Renal pelvis (tissue), 4 donors: ENCODE measurements around the gene IL18R1. TPM values are rescaled to one million over a fixed set of nuclear protein-coding genes. Genes with fewer than 3 reads are reported as not detected.

Experiments
- DNase-seq: peaks from one replicate; pipeline ENCODE4 v3.0.0-alpha.2; 2013
- polyA plus RNA-seq, 3 donors: library from polyadenylated mRNA; unstranded; fragments of 120-200 nt; gene quantifications; one replicate each; pipeline ENCODE4 v1.2.1, GENCODE V29; 2013; ENCODE audit not compliant: insufficient read length in 3 of 3

The IL18R1 gene
- polyA plus RNA-seq, 3 donors, result 2.0 to 3.7 (median 2.4) TPM

GRCh38 chr2:102433973-102434654 lies 78.5 kb downstream of the IL18R1 start:
- no peak for DNase-seq

GRCh38 chr2:102434655-102435381 lies 79.2 kb downstream of the IL18R1 start:
- DNase-seq, result no peak

- DNase-seq, result no peak
These were observed 80.1 kb downstream of the IL18R1 start for GRCh38 chr2:102435741-102436140.

GRCh38 chr2:102436323-102436722 lies 80.7 kb downstream of the IL18R1 start:
- no peak for DNase-seq

GRCh38 chr2:102437122-102437521 lies 81.5 kb downstream of the IL18R1 start:
- no peak for DNase-seq

- no peak for DNase-seq
These were observed 82.5 kb downstream of the IL18R1 start for GRCh38 chr2:102438111-102438510.

- no peak for DNase-seq
These were observed 83.0 kb downstream of the IL18R1 start for GRCh38 chr2:102438578-102438977.

- no peak for DNase-seq
These were observed 83.6 kb downstream of the IL18R1 start for GRCh38 chr2:102439065-102439695.

- DNase-seq, result peak; percentile 35
These were observed 87.6 kb downstream of the IL18R1 start for GRCh38 chr2:102442967-102443828.

- no peak for DNase-seq
These were observed 88.6 kb downstream of the IL18R1 start for GRCh38 chr2:102444233-102444632.

- DNase-seq, result no peak
These were observed 91.3 kb downstream of the IL18R1 start for GRCh38 chr2:102446936-102447335.

Other genes with a start within 250 kb of the IL18R1 start
- 10 to 100 TPM; 24.9 to 34.1 (median 29.5) TPM for gene IL1R1, start 213.1 kb upstream of the IL18R1 start, polyA plus RNA-seq
- gene IL1RL2, start 168.8 kb upstream of the IL18R1 start, polyA plus RNA-seq, result 1 to 10 TPM in 2 of 3 donors, under 1 TPM in 1; 0.98 to 1.4 (median 1.3) TPM
- gene IL1RL1, start 44.2 kb upstream of the IL18R1 start, polyA plus RNA-seq, result 1 to 10 TPM in 1 of 3 donors, under 1 TPM in 2; 0.46 to 1.0 (median 0.53) TPM
- gene IL18RAP, start 67.4 kb downstream of the IL18R1 start, polyA plus RNA-seq, result under 1 TPM; 0.17 to 0.68 (median 0.36) TPM
- gene SLC9A4, start 117.4 kb downstream of the IL18R1 start, polyA plus RNA-seq, result 10 to 100 TPM in 1 of 3 donors, 1 to 10 TPM in 2; 5.5 to 13.2 (median 6.7) TPM